Endothelial cell of umbilical vein (primary cell): ENCODE data around the gene CALD1. TPM values are rescaled to one million over a fixed set of nuclear protein-coding genes. Genes with fewer than 3 reads are reported as not detected.

ENCODE experiments used
- BruUV-seq: library from RNA; stranded (reverse); fragments of 400-500 nt; replicated peaks from 2 replicates; lab custom pipeline; 2021; lab: Mats Ljungman, UMichigan
- CTCF ChIA-PET: fragments of 300-600, 350-600 bp; sonication (Branson Sonifier 250); formaldehyde crosslinking; loops from one replicate; lab custom pipeline; 2021; ENCODE audit warnings: antibody characterized with exemption, inconsistent platforms; lab: Charles Lee
- POLR2A ChIA-PET: fragments of 300-600, 350-600 bp; sonication (Branson Sonifier 250); formaldehyde crosslinking; loops from one replicate; lab custom pipeline; 2021; ENCODE audit warnings: antibody characterized with exemption, inconsistent platforms; lab: Charles Lee
- DNase-seq: peaks from one replicate; pipeline ENCODE4 v3.0.0-alpha.2; 2011; ENCODE audit warnings: low read depth, low spot score
- FAIRE-seq: peaks from 2 replicates; lab custom pipeline; 2011; peaks lifted over from hg19 to GRCh38; lab: Jason Lieb, UNC
- H2AFZ ChIP-seq: 2 replicates; pipeline ENCODE4 v1.6.0; 2012; ENCODE audit warnings: low read depth, low read length, control low read depth, inconsistent platforms
- H3K27ac ChIP-seq: 2 replicates; pipeline ENCODE4 v1.5.1; 2011; ENCODE audit warnings: low read depth, mild to moderate bottlenecking, control low read depth, low read length, moderate library complexity; ENCODE audit not compliant: insufficient read depth
- H3K27me3 ChIP-seq, 2 experiments: 2 replicates each; pipeline versions ENCODE4 v1.6.0 to v1.6.1; 2011; ENCODE audit warnings: low read length in 2 of 2, mixed read lengths in 1 of 2; ENCODE audit not compliant: control insufficient read depth in 2 of 2, insufficient read depth in 2 of 2
- H3K36me3 ChIP-seq, 2 experiments: 2 replicates in 1 of 2; 3 replicates in 1 of 2; pipeline ENCODE4 v1.5.1; 2011; ENCODE audit warnings: low read length in 2 of 2, mild to moderate bottlenecking in 1 of 2, moderate library complexity in 1 of 2; ENCODE audit not compliant: control insufficient read depth in 2 of 2, insufficient read depth in 2 of 2; ENCODE audit errors: extremely low read depth in 1 of 2
- H3K4me1 ChIP-seq: 3 replicates; pipeline ENCODE4 v1.5.1; 2011; ENCODE audit warnings: mild to moderate bottlenecking, low read length; ENCODE audit not compliant: control insufficient read depth, insufficient read depth; ENCODE audit errors: extremely low read depth
- H3K4me2 ChIP-seq: 2 replicates; pipeline ENCODE4 v1.6.1; 2011; ENCODE audit warnings: low read length, control low read depth, mixed read lengths; ENCODE audit not compliant: insufficient read depth
- H3K4me3 ChIP-seq, 3 experiments: fragments of 200-600 bp in 1 of 3; sonication (generic), shearing (Covaris generic) in 1 of 3; replicated peaks in 1 of 3; 2 replicates each; pipeline ENCODE4 v1.5.1; 2011 to 2016; ENCODE audit warnings: control low read depth in 3 of 3, low read length in 3 of 3, mild to moderate bottlenecking in 2 of 3, inconsistent platforms in 1 of 3, low read depth in 1 of 3, moderate library complexity in 1 of 3; ENCODE audit not compliant: insufficient read depth in 1 of 3
- H3K79me2 ChIP-seq: 2 replicates; pipeline ENCODE4 v1.6.0; 2012; ENCODE audit warnings: low read length, inconsistent platforms; ENCODE audit not compliant: control insufficient read depth, insufficient read depth
- H3K9ac ChIP-seq: replicated peaks from 2 replicates; pipeline ENCODE3; 2011; ENCODE audit warnings: low read length, control low read depth; ENCODE audit not compliant: insufficient read depth; ENCODE audit errors: extremely low read depth
- H3K9me1 ChIP-seq: replicated peaks from 3 replicates; pipeline ENCODE4 v1.6.0; 2011; ENCODE audit warnings: mild to moderate bottlenecking, low read length; ENCODE audit not compliant: control insufficient read depth, insufficient read depth; ENCODE audit errors: extremely low read depth
- H3K9me3 ChIP-seq: replicated peaks from 2 replicates; pipeline ENCODE4 v1.5.1; 2012; ENCODE audit warnings: low read length, inconsistent platforms; ENCODE audit not compliant: control insufficient read depth, insufficient read depth
- H4K20me1 ChIP-seq: replicated peaks from 2 replicates; pipeline ENCODE3; 2011; ENCODE audit warnings: mild to moderate bottlenecking, low read length; ENCODE audit not compliant: control insufficient read depth, insufficient read depth; ENCODE audit errors: extremely low read depth
- CTCF ChIP-seq, 2 donors: IDR thresholded peaks; 1 replicate in 1 of 2; 2 replicates in 1 of 2; pipeline ENCODE4 v1.5.1; 2011; ENCODE audit warnings: low read length in 2 of 2, mild to moderate bottlenecking in 2 of 2, moderate library complexity in 2 of 2, control low read depth in 1 of 2, inconsistent platforms in 1 of 2, low read depth in 1 of 2; ENCODE audit not compliant: insufficient read depth in 1 of 2; ENCODE audit errors: extremely low read depth in 1 of 2
- EZH2 ChIP-seq: IDR thresholded peaks from 2 replicates; pipeline ENCODE4 v1.6.1; 2012; ENCODE audit warnings: borderline replicate concordance, low read depth, mild to moderate bottlenecking, moderate library complexity, low read length, inconsistent platforms; ENCODE audit not compliant: severe bottlenecking
- FOS ChIP-seq: IDR thresholded peaks from 2 replicates; pipeline ENCODE4 v1.6.1; 2011; ENCODE audit warnings: mild to moderate bottlenecking, low read length, moderate library complexity, borderline replicate concordance; ENCODE audit not compliant: insufficient read depth
- GATA2 ChIP-seq: IDR thresholded peaks from 2 replicates; pipeline ENCODE4 v1.7.0; 2011; ENCODE audit warnings: low read depth, mild to moderate bottlenecking, moderate library complexity, mixed read lengths, low read length; ENCODE audit not compliant: insufficient read length, insufficient read depth
- JUN ChIP-seq: IDR thresholded peaks from 2 replicates; pipeline ENCODE4 v1.6.1; 2011; ENCODE audit warnings: borderline replicate concordance, low read depth; ENCODE audit not compliant: insufficient read length, insufficient read depth
- MAX ChIP-seq: IDR thresholded peaks from 2 replicates; pipeline ENCODE4 v1.6.1; 2011; ENCODE audit not compliant: insufficient read depth, insufficient read length
- MYC ChIP-seq: IDR thresholded peaks from one replicate; pipeline ENCODE4 v1.6.1; 2011; ENCODE audit warnings: mild to moderate bottlenecking, low read depth, low read length
- POLR2A ChIP-seq: IDR thresholded peaks from 2 replicates; pipeline ENCODE4 v1.6.1; 2012; ENCODE audit warnings: low read depth, mild to moderate bottlenecking, control low read depth, low read length
- POLR2AphosphoS5 ChIP-seq: IDR thresholded peaks from 2 replicates; pipeline ENCODE4 v1.6.1; 2012; ENCODE audit warnings: low read depth, mild to moderate bottlenecking, control low read depth, low read length, moderate library complexity; ENCODE audit not compliant: insufficient read depth
- dilution Hi-C: fragments of 300-500 bp; cut with MboI; formaldehyde crosslinking; loops from one replicate; pipeline ENCODE4 v1.15.0; 2019; ENCODE audit warnings: low sequenced_read_pairs; ENCODE audit not compliant: extremely low pct_ligation_motif_present
- intact Hi-C: fragments of 100-400 bp; cut with micrococcal nuclease; formaldehyde crosslinking; loops from one replicate; pipeline ENCODE4 v1.10.0; 2022
- polyA plus RNA-seq, 4 experiments: library from polyadenylated mRNA; depleted of rRNA in 3 of 4; stranded (reverse) in 3 of 4; unstranded in 1 of 4; fragments of >200 nt; gene quantifications; 2 replicates each; pipeline versions ENCODE4 v1.2.1 to v1.2.3, GENCODE V29; 2011 to 2012; ENCODE audit warnings: missing spikeins in 1 of 4
- total RNA-seq: library from RNA; stranded (reverse); gene quantifications from 2 replicates; pipeline ENCODE4 v1.2.3, GENCODE V29; 2021

Gene CALD1
- total and polyA plus RNA-seq, 2 donors (not counting 3 experiments of a cell fraction or from before 2014, with no cell fraction given) = 136 to 307 TPM

DNA sequence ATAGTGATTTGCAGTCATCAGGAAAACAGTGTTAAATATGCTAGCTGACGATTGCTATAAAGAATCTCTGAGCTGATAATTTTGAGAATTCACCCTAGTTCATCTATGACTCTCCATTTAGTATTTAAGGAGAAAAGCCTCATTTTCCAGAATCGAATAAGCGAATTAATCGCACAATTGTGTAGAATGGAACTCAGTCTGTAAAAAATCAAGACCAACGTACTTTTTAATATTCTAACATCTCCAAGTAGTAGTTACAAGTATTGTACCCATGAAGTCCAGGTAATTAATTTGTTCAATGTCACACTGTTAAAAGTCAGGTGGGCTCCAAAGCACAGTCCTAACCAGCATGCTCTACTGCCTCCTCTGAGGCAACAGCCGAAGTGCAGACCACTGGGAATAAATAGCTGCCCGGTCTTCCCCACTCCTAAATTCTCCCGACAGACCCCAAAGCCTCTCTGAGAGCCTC, 206.5 kb downstream of the CALD1 start:
- Histone ChIP-seq H4K20me1 (no peaks in the 10 kb centered on the region), H3K79me2 (peaks cover 15% of the 10 kb centered on the region), H3K9me3 (no peaks in the 10 kb centered on the region), H3K36me3 (peaks cover 0 to 4% of the 10 kb centered on the region in 2 experiments), H3K9ac (peak overlapping the region; percentile 86), H3K9me1 (no peaks in the 10 kb centered on the region), H2AFZ (peak overlapping the region; percentile 92), H3K4me2 (peak overlapping the region; percentile 99), H3K27me3 (no peaks in the 10 kb centered on the region), H3K27ac (peak overlapping the region; percentile 81), H3K4me3 (peak overlapping the region; percentile 73 to 99 (median 78)), H3K4me1 (peaks cover 17% of the 10 kb centered on the region)
- no peak for FAIRE-seq
- ChIA-PET POLR2A (interaction anchor here (0.6 kb wide), 1 partner anchor 38 kb away, joined by 6 read pairs; no protein-coding TSS in a partner anchor), CTCF (interaction anchor here (1.3 to 3.1 kb wide), 9 partner anchors 11 to 289 kb away, joined by 3 to 45 read pairs (median 5); partner anchors contain the start of genes CYREN and TMEM140)
- TF ChIP-seq FOS = no peak
- TF ChIP-seq MYC = no peak
- no peak for TF ChIP-seq JUN
- no peak for TF ChIP-seq POLR2AphosphoS5
- no peak for TF ChIP-seq EZH2
- no peak for TF ChIP-seq GATA2
- TF ChIP-seq CTCF (IDR thresholded peaks at IDR 0.05; ENCODE audit: extremely low read depth in 1 of 2, insufficient read depth in 1 of 2, low read depth in 1 of 2, low read length in 2 of 2) = no peak
- no peak for TF ChIP-seq POLR2A
- no peak for TF ChIP-seq MAX
- DNase-seq = no peak
- dilution Hi-C loops (no loop called here), intact Hi-C loops (loop anchor here (1.0 to 5.0 kb wide), 5 partner anchors 111 to 225 kb away; partner anchors contain the start of genes CYREN and WDR91)
- TSS peak; percentile 71 for BruUV-seq
